Liver (tissue), 3 donors: ENCODE results near the gene DERL3.

Experiments
- EGR1 ChIP-seq, 2 donors: IDR thresholded peaks; 2 replicates each; pipeline ENCODE4 v1.6.1; 2016 to 2018; ENCODE audit warnings: antibody characterized with exemption in 2 of 2, low read depth in 2 of 2
- MAX ChIP-seq: IDR thresholded peaks from 2 replicates; pipeline ENCODE4 v1.6.1; 2016; ENCODE audit warnings: antibody characterized with exemption
- RAD21 ChIP-seq, 2 donors: IDR thresholded peaks; 2 replicates each; pipeline ENCODE4 v1.6.1; 2016; ENCODE audit warnings: antibody characterized with exemption in 2 of 2, mild to moderate bottlenecking in 2 of 2
- TAF1 ChIP-seq: conservative IDR thresholded peaks from 2 replicates; pipeline ENCODE4 v1.6.1; 2016; ENCODE audit warnings: antibody characterized with exemption, mild to moderate bottlenecking
- YY1 ChIP-seq: IDR thresholded peaks from 2 replicates; pipeline ENCODE4 v1.6.1; 2016; ENCODE audit warnings: antibody characterized with exemption, mild to moderate bottlenecking
- ZBTB33 ChIP-seq: IDR thresholded peaks from 2 replicates; pipeline ENCODE4 v1.6.1; 2016; ENCODE audit warnings: antibody characterized with exemption
- TF ChIP-seq, protein P1 (sequence below): fragments of 150-350 bp; IDR thresholded peaks from 2 replicates; pipeline ENCODE4 v1.5.1; 2017; ENCODE audit warnings: improper control_type of control experiment, low read depth, low read length; ENCODE audit not compliant: missing input control
- TF ChIP-seq, protein P2 (sequence below): IDR thresholded peaks from 2 replicates; pipeline ENCODE4 v1.6.1; 2016; ENCODE audit warnings: antibody characterized with exemption, mild to moderate bottlenecking
- donor health status: healthy.
- donor health status: healthy.

DNA sequence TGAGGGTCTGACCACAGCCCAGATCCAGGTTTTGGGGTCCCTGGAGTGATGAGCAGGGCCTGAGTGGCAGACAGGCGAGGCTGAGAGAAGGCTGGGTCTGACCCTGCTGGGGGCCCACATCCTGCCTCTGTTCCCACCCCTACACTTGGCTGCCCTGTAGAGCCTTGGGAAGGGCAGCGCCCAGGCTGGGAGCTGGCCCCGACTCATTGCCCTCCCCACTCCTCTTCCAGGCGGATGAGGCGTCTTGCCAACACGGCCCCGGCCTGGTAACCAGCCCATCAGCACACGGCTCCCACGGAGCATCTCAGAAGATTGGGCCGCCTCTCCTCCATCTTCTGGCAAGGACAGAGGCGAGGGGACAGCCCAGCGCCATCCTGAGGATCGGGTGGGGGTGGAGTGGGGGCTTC lies 4.9 kb downstream of the DERL3 start:
- TF ChIP-seq YY1 (no peak), EGR1 (IDR thresholded peaks at IDR 0.05; ENCODE audit: low read depth in 2 of 2) (no peak), ZBTB33 (no peak), TAF1 (no peak), MAX (no peak), RAD21 (IDR thresholded peaks at IDR 0.05) (no peak)
- TF ChIP-seq, protein P1, sequence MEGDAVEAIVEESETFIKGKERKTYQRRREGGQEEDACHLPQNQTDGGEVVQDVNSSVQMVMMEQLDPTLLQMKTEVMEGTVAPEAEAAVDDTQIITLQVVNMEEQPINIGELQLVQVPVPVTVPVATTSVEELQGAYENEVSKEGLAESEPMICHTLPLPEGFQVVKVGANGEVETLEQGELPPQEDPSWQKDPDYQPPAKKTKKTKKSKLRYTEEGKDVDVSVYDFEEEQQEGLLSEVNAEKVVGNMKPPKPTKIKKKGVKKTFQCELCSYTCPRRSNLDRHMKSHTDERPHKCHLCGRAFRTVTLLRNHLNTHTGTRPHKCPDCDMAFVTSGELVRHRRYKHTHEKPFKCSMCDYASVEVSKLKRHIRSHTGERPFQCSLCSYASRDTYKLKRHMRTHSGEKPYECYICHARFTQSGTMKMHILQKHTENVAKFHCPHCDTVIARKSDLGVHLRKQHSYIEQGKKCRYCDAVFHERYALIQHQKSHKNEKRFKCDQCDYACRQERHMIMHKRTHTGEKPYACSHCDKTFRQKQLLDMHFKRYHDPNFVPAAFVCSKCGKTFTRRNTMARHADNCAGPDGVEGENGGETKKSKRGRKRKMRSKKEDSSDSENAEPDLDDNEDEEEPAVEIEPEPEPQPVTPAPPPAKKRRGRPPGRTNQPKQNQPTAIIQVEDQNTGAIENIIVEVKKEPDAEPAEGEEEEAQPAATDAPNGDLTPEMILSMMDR, result no peak
- TF ChIP-seq, protein P2, sequence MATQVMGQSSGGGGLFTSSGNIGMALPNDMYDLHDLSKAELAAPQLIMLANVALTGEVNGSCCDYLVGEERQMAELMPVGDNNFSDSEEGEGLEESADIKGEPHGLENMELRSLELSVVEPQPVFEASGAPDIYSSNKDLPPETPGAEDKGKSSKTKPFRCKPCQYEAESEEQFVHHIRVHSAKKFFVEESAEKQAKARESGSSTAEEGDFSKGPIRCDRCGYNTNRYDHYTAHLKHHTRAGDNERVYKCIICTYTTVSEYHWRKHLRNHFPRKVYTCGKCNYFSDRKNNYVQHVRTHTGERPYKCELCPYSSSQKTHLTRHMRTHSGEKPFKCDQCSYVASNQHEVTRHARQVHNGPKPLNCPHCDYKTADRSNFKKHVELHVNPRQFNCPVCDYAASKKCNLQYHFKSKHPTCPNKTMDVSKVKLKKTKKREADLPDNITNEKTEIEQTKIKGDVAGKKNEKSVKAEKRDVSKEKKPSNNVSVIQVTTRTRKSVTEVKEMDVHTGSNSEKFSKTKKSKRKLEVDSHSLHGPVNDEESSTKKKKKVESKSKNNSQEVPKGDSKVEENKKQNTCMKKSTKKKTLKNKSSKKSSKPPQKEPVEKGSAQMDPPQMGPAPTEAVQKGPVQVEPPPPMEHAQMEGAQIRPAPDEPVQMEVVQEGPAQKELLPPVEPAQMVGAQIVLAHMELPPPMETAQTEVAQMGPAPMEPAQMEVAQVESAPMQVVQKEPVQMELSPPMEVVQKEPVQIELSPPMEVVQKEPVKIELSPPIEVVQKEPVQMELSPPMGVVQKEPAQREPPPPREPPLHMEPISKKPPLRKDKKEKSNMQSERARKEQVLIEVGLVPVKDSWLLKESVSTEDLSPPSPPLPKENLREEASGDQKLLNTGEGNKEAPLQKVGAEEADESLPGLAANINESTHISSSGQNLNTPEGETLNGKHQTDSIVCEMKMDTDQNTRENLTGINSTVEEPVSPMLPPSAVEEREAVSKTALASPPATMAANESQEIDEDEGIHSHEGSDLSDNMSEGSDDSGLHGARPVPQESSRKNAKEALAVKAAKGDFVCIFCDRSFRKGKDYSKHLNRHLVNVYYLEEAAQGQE, result no peak
